Measurements from ENCODE around the gene MMP17. TPM values are rescaled to one million over a fixed set of nuclear protein-coding genes. Genes with fewer than 3 reads are reported as not detected.

MMP17 gene
- polyA plus RNA-seq, 3 donors = 2.8 to 78.3 (median 3.0) TPM

GRCh38 chr12:131844656-131845055 lies 16.5 kb downstream of the MMP17 start:
- TF ChIP-seq, protein P1, sequence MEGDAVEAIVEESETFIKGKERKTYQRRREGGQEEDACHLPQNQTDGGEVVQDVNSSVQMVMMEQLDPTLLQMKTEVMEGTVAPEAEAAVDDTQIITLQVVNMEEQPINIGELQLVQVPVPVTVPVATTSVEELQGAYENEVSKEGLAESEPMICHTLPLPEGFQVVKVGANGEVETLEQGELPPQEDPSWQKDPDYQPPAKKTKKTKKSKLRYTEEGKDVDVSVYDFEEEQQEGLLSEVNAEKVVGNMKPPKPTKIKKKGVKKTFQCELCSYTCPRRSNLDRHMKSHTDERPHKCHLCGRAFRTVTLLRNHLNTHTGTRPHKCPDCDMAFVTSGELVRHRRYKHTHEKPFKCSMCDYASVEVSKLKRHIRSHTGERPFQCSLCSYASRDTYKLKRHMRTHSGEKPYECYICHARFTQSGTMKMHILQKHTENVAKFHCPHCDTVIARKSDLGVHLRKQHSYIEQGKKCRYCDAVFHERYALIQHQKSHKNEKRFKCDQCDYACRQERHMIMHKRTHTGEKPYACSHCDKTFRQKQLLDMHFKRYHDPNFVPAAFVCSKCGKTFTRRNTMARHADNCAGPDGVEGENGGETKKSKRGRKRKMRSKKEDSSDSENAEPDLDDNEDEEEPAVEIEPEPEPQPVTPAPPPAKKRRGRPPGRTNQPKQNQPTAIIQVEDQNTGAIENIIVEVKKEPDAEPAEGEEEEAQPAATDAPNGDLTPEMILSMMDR (IDR thresholded peaks at IDR 0.05) = no peak
- H3K79me2 ChIP-seq (ENCODE audit: insufficient read depth, low read length) = no peaks in the 10 kb centered on the region
- H3K9me3 ChIP-seq (replicated peaks in 1 of 2; ENCODE audit: control insufficient read depth in 1 of 2, insufficient read depth in 1 of 2, low read length in 2 of 2) = no peaks in the 10 kb centered on the region
- Mint-ChIP-seq H3K4me3 (no peak overlapping the region), H3K4me1 (no peaks in the 10 kb centered on the region), H3K36me3 (peaks cover 71 to 99% of the 10 kb centered on the region in 2 donors), H3K27ac (no peak overlapping the region), H3K27me3 (ENCODE audit: low read depth in 3 of 3) (peaks cover 0 to 2% (median 0%) of the 10 kb centered on the region in 3 donors), H3K9me3 (peaks cover 0 to 2% (median 0%) of the 10 kb centered on the region in 7 donors)
- no peaks in the 10 kb centered on the region for H4K20me1 ChIP-seq (ENCODE audit: insufficient read depth, low read length)
- H2AFZ ChIP-seq (ENCODE audit: insufficient read depth, low read depth, low read length, poor library complexity, severe bottlenecking) = no peak overlapping the region
- H3K36me3 ChIP-seq (replicated peaks in 1 of 2; ENCODE audit: control insufficient read depth in 1 of 2, insufficient read depth in 2 of 2, low read length in 2 of 2) = peaks cover 66 to 93% of the 10 kb centered on the region in 2 donors
- no peak overlapping the region for H3K27ac ChIP-seq (ENCODE audit: low read depth in 1 of 2, low read length in 2 of 2)
- H3K4me2 ChIP-seq (replicated peaks; ENCODE audit: extremely low read depth, low read length, poor library complexity, severe bottlenecking) = no peak overlapping the region
- H3K4me1 ChIP-seq (ENCODE audit: control insufficient read depth in 1 of 2, insufficient read depth in 2 of 2, low read length in 2 of 2) = no peaks in the 10 kb centered on the region
- whole genome bisulfite sequencing (ENCODE audit: insufficient coverage) = 95% methylated on average over 25 of the region's 25 CpGs
- intact Hi-C loops (cut with micrococcal nuclease) = no loop called here
- no peak overlapping the region for H3K9ac ChIP-seq (ENCODE audit: insufficient read depth, low read length, poor library complexity, severe bottlenecking)
- no peak for DNase-seq
- no peaks in the 10 kb centered on the region for H3K27me3 ChIP-seq (ENCODE audit: control insufficient read depth in 2 of 2, insufficient read depth in 2 of 2, low read length in 2 of 2)
- no peak overlapping the region for H3K4me3 ChIP-seq (replicated peaks in 1 of 3; ENCODE audit: low read depth in 2 of 3, low read length in 3 of 3)

DNA sequence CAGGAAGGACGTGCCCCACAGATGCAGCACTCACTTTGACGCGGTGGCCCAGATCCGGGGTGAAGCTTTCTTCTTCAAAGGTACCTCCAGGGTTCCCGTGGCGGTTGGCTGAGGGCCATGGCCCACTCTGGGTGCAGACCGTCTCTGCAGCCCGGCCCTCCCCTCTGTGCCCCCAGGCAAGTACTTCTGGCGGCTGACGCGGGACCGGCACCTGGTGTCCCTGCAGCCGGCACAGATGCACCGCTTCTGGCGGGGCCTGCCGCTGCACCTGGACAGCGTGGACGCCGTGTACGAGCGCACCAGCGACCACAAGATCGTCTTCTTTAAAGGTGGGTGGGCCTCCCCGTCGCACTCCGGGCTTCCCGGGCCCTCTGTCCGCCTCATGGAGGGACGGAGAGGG lies 16.9 kb downstream of the MMP17 start:
- no peak overlapping the region for H3K4me3 ChIP-seq (replicated peaks in 1 of 3; ENCODE audit: low read depth in 2 of 3, low read length in 3 of 3)
- no peaks in the 10 kb centered on the region for H3K4me1 ChIP-seq (ENCODE audit: control insufficient read depth in 1 of 2, insufficient read depth in 2 of 2, low read length in 2 of 2)
- H2AFZ ChIP-seq (ENCODE audit: insufficient read depth, low read depth, low read length, poor library complexity, severe bottlenecking) = no peak overlapping the region
- no peak overlapping the region for H3K27ac Mint-ChIP-seq
- H3K9me3 Mint-ChIP-seq = peaks cover 0 to 2% (median 0%) of the 10 kb centered on the region in 7 donors
- H4K20me1 ChIP-seq (ENCODE audit: insufficient read depth, low read length) = no peaks in the 10 kb centered on the region
- peaks cover 68 to 98% of the 10 kb centered on the region in 2 donors for H3K36me3 Mint-ChIP-seq
- no peaks in the 10 kb centered on the region for H3K4me1 Mint-ChIP-seq
- TF ChIP-seq, protein P1 (IDR thresholded peaks at IDR 0.05) = no peak
- H3K9me3 ChIP-seq (replicated peaks in 1 of 2; ENCODE audit: control insufficient read depth in 1 of 2, insufficient read depth in 1 of 2, low read length in 2 of 2) = no peaks in the 10 kb centered on the region
- H3K79me2 ChIP-seq (ENCODE audit: insufficient read depth, low read length) = no peaks in the 10 kb centered on the region
- no peak overlapping the region for H3K27ac ChIP-seq (ENCODE audit: low read depth in 1 of 2, low read length in 2 of 2)
- no peak overlapping the region for H3K4me2 ChIP-seq (replicated peaks; ENCODE audit: extremely low read depth, low read length, poor library complexity, severe bottlenecking)
- no peaks in the 10 kb centered on the region for H3K27me3 ChIP-seq (ENCODE audit: control insufficient read depth in 2 of 2, insufficient read depth in 2 of 2, low read length in 2 of 2)
- H3K27me3 Mint-ChIP-seq (ENCODE audit: low read depth in 3 of 3) = peaks cover 0 to 2% (median 0%) of the 10 kb centered on the region in 3 donors
- peaks cover 67 to 93% of the 10 kb centered on the region in 2 donors for H3K36me3 ChIP-seq (replicated peaks in 1 of 2; ENCODE audit: control insufficient read depth in 1 of 2, insufficient read depth in 2 of 2, low read length in 2 of 2)
- WGBS (ENCODE audit: insufficient coverage) = 98% methylated on average over 29 of the region's 29 CpGs
- intact Hi-C loops (cut with micrococcal nuclease) = no loop called here
- DNase-seq = no peak
- no peak overlapping the region for H3K9ac ChIP-seq (ENCODE audit: insufficient read depth, low read length, poor library complexity, severe bottlenecking)
- H3K4me3 Mint-ChIP-seq = no peak overlapping the region
